HG02973 (cell line): ENCODE results near the gene LGR4.

Source experiments
- ATAC-seq: cut with Tn5 transposase; IDR thresholded peaks from one replicate; pipeline ENCODE4 v1.9.1; 2021; ENCODE audit warnings: moderate library complexity; ENCODE audit not compliant: unreplicated experiment

The LGR4 gene

GRCh38 chr11:27381238-27381666, 91.3 kb downstream of the LGR4 start:
- no peak for ATAC-seq

GRCh38 chr11:27380771-27381170, 91.8 kb downstream of the LGR4 start:
- no peak for ATAC-seq

GRCh38 chr11:27379449-27379848, 93.1 kb downstream of the LGR4 start:
- ATAC-seq = no peak

GRCh38 chr11:27375370-27375769, 97.2 kb downstream of the LGR4 start:
- ATAC-seq = no peak

- ATAC-seq = no peak
These were observed 98.6 kb downstream of the LGR4 start for GRCh38 chr11:27373856-27374602.

- no peak for ATAC-seq
These were observed 99.2 kb downstream of the LGR4 start for GRCh38 chr11:27373392-27373791.

- ATAC-seq = no peak
These were observed 100.4 kb downstream of the LGR4 start for GRCh38 chr11:27372164-27372563.

GRCh38 chr11:27371489-27371888, 101.1 kb downstream of the LGR4 start:
- no peak for ATAC-seq

- no peak for ATAC-seq
These were observed 102.2 kb downstream of the LGR4 start for GRCh38 chr11:27370374-27370773.

GRCh38 chr11:27367881-27368280, 104.7 kb downstream of the LGR4 start:
- ATAC-seq = no peak

GRCh38 chr11:27363576-27364117, 108.9 kb downstream of the LGR4 start:
- ATAC-seq = no peak

GRCh38 chr11:27362749-27363575, 109.6 kb downstream of the LGR4 start, which contains the start of gene CCDC34:
TSS of gene CCDC34 (minus strand) at chr11:27363215. CDS start at chr11:27363194, 21 bp downstream.
- ATAC-seq = peak; percentile 99

GRCh38 chr11:27361649-27362431, 110.8 kb downstream of the LGR4 start:
- no peak for ATAC-seq

- ATAC-seq = no peak
These were observed 114.3 kb downstream of the LGR4 start for GRCh38 chr11:27358296-27358695.

- no peak for ATAC-seq
These were observed 115.3 kb downstream of the LGR4 start for GRCh38 chr11:27357250-27357649.

- no peak for ATAC-seq
These were observed 115.9 kb downstream of the LGR4 start for GRCh38 chr11:27356624-27357222.

- ATAC-seq = no peak
These were observed 117.0 kb downstream of the LGR4 start for GRCh38 chr11:27355575-27356104.

GRCh38 chr11:27354359-27354965, 118.1 kb downstream of the LGR4 start:
- no peak for ATAC-seq

GRCh38 chr11:27353593-27354358, 118.8 kb downstream of the LGR4 start:
- no peak for ATAC-seq
